Measurements from ENCODE around the gene EML4.

The EML4 gene

DNA sequence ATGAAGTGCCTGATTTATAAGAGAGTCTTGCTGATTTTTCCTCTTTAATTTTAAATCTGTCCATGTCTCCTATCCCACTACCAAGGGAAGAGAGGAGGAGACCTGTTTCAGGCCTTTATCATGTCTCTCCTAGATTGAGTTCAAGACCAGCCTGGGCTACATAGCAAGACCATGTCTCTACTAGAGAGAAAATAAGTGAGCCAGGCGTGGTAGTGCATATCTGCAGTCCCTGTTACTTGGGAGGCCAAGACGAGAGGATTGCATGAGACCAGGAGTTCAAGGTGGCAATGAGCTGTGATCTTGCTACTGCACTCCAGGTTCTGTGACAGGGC lies 20.0 kb downstream of the EML4 start:
- DNase-seq (no peak), ATAC-seq (ENCODE audit: insufficient read depth, low read depth) (no peak)
- Histone ChIP-seq H3K4me2 (ENCODE audit: insufficient read depth, low read length) (no peak overlapping the region), H2AFZ (ENCODE audit: low read depth, low read length) (no peak overlapping the region), H3K27me3 (ENCODE audit: insufficient read depth, low read length, poor library complexity) (no peaks in the 10 kb centered on the region), H4K20me1 (ENCODE audit: insufficient read depth, low read length) (no peaks in the 10 kb centered on the region; the same call in 1 of the 2 replicates), H3K79me2 (ENCODE audit: insufficient read depth, low read length) (peaks cover 77% of the 10 kb centered on the region), H3K27ac (ENCODE audit: low read length) (no peak overlapping the region), H3K4me3 (ENCODE audit: low read depth in 1 of 2, low read length in 2 of 2) (no peak overlapping the region), H3K4me1 (ENCODE audit: insufficient read depth, low read length) (no peaks in the 10 kb centered on the region), H3K9me3 (ENCODE audit: insufficient read depth, low read length, severe bottlenecking) (no peaks in the 10 kb centered on the region), H3K36me3 (ENCODE audit: insufficient read depth, low read length) (no peaks in the 10 kb centered on the region), H3K9ac (ENCODE audit: low read depth, low read length) (no peak overlapping the region)
- no peak for TF ChIP-seq EZH2 (IDR thresholded peaks at IDR 0.05; ENCODE audit: borderline replicate concordance, low read depth, low read length, severe bottlenecking)
- TF ChIP-seq, protein P1, sequence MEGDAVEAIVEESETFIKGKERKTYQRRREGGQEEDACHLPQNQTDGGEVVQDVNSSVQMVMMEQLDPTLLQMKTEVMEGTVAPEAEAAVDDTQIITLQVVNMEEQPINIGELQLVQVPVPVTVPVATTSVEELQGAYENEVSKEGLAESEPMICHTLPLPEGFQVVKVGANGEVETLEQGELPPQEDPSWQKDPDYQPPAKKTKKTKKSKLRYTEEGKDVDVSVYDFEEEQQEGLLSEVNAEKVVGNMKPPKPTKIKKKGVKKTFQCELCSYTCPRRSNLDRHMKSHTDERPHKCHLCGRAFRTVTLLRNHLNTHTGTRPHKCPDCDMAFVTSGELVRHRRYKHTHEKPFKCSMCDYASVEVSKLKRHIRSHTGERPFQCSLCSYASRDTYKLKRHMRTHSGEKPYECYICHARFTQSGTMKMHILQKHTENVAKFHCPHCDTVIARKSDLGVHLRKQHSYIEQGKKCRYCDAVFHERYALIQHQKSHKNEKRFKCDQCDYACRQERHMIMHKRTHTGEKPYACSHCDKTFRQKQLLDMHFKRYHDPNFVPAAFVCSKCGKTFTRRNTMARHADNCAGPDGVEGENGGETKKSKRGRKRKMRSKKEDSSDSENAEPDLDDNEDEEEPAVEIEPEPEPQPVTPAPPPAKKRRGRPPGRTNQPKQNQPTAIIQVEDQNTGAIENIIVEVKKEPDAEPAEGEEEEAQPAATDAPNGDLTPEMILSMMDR (IDR thresholded peaks at IDR 0.05; ENCODE audit: borderline replicate concordance, extremely low read depth, low read length, poor library complexity, severe bottlenecking): no peak

DNA sequence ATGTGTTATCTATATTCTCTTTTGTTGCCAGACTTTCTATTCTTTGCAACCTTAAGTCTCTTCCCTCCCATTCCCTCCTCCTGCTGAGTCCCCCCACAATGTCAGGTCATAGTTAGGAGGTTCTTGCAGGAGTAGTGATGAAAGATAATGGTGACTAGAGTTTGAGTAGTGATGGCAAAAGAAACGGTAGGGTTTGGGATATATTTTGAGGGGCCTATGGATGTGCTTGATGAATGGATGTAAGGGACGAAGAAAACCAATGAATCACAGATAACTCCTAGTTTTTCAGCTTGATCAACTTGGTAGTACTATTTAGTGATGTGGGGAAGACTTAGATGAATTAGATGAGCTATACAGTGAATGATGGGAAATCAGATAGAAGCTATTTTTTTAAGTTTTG lies 21.0 kb downstream of the EML4 start:
- H3K27ac ChIP-seq (ENCODE audit: low read length): no peak overlapping the region
- no peaks in the 10 kb centered on the region for H3K9me3 ChIP-seq (ENCODE audit: insufficient read depth, low read length, severe bottlenecking)
- TF ChIP-seq EZH2 (IDR thresholded peaks at IDR 0.05; ENCODE audit: borderline replicate concordance, low read depth, low read length, severe bottlenecking): no peak
- TF ChIP-seq, protein P1 (IDR thresholded peaks at IDR 0.05; ENCODE audit: borderline replicate concordance, extremely low read depth, low read length, poor library complexity, severe bottlenecking): no peak
- no peak overlapping the region for H3K4me3 ChIP-seq (ENCODE audit: low read depth in 1 of 2, low read length in 2 of 2)
- no peaks in the 10 kb centered on the region for H3K36me3 ChIP-seq (ENCODE audit: insufficient read depth, low read length)
- ATAC-seq (ENCODE audit: insufficient read depth, low read depth) (no peak), DNase-seq (no peak)
- no peak overlapping the region for H2AFZ ChIP-seq (ENCODE audit: low read depth, low read length)
- no peak overlapping the region for H3K9ac ChIP-seq (ENCODE audit: low read depth, low read length)
- no peaks in the 10 kb centered on the region; the same call in 1 of the 2 replicates for H4K20me1 ChIP-seq (ENCODE audit: insufficient read depth, low read length)
- peaks cover 77% of the 10 kb centered on the region for H3K79me2 ChIP-seq (ENCODE audit: insufficient read depth, low read length)
- H3K27me3 ChIP-seq (ENCODE audit: insufficient read depth, low read length, poor library complexity): no peaks in the 10 kb centered on the region
- no peaks in the 10 kb centered on the region for H3K4me1 ChIP-seq (ENCODE audit: insufficient read depth, low read length)
- H3K4me2 ChIP-seq (ENCODE audit: insufficient read depth, low read length): no peak overlapping the region

GRCh38 chr2:42191285-42192009 lies 22.3 kb downstream of the EML4 start:
- DNase-seq: no peak
- H3K4me1 ChIP-seq (ENCODE audit: insufficient read depth, low read length): peaks cover 7% of the 10 kb centered on the region
- H3K4me2 ChIP-seq (ENCODE audit: insufficient read depth, low read length): no peak overlapping the region
- no peak overlapping the region for H3K4me3 ChIP-seq (ENCODE audit: low read depth in 1 of 2, low read length in 2 of 2)
- no peak for ATAC-seq (ENCODE audit: insufficient read depth, low read depth)
- H3K27ac ChIP-seq (ENCODE audit: low read length): no peak overlapping the region
- TF ChIP-seq, protein P1 (IDR thresholded peaks at IDR 0.05; ENCODE audit: borderline replicate concordance, extremely low read depth, low read length, poor library complexity, severe bottlenecking): no peak
- no peak for TF ChIP-seq EZH2 (IDR thresholded peaks at IDR 0.05; ENCODE audit: borderline replicate concordance, low read depth, low read length, severe bottlenecking)
- no peaks in the 10 kb centered on the region for H3K27me3 ChIP-seq (ENCODE audit: insufficient read depth, low read length, poor library complexity)
- no peak overlapping the region for H3K9ac ChIP-seq (ENCODE audit: low read depth, low read length)
- H3K9me3 ChIP-seq (ENCODE audit: insufficient read depth, low read length, severe bottlenecking): no peaks in the 10 kb centered on the region
- H2AFZ ChIP-seq (ENCODE audit: low read depth, low read length): no peak overlapping the region
- no peaks in the 10 kb centered on the region; the same call in 1 of the 2 replicates for H4K20me1 ChIP-seq (ENCODE audit: insufficient read depth, low read length)
- peaks cover 80% of the 10 kb centered on the region for H3K79me2 ChIP-seq (ENCODE audit: insufficient read depth, low read length)
- H3K36me3 ChIP-seq (ENCODE audit: insufficient read depth, low read length): no peaks in the 10 kb centered on the region
